ENCODE data around the gene FRMD4A.

FRMD4A gene

DNA sequence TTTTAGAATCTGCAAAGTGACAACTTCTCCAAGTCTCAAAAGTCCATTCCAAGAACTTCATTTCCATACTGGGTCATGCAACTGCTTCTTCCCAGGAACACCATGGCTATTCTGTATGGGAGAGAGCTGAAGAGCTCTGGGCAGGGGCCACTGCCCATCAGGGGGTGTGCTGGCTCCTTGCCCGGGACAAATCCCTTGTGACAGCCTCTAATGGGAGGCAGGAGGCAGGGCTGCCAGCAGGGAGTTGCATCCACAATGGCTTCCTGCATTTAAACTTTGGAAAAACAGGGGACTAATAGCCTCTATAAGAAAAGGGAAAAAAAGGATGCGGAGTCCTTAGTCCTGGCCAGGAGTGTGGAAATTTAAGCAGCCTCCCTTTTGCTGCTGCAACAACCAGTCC, 18.4 kb upstream of the FRMD4A start:
- DNase-seq (ENCODE audit: low spot score) = no peak
- Histone ChIP-seq H3K4me1 (ENCODE audit: insufficient read depth, poor library complexity, severe bottlenecking) (no peaks in the 10 kb centered on the region), H3K27me3 (ENCODE audit: insufficient read depth, poor library complexity, severe bottlenecking) (peaks cover 3% of the 10 kb centered on the region), H3K36me3 (ENCODE audit: low read depth) (no peaks in the 10 kb centered on the region), H3K27ac (ENCODE audit: poor library complexity, severe bottlenecking) (no peak overlapping the region), H3K4me3 (ENCODE audit: severe bottlenecking) (no peak overlapping the region), H3K9me3 (ENCODE audit: severe bottlenecking) (no peaks in the 10 kb centered on the region)
- TF ChIP-seq, protein P1, sequence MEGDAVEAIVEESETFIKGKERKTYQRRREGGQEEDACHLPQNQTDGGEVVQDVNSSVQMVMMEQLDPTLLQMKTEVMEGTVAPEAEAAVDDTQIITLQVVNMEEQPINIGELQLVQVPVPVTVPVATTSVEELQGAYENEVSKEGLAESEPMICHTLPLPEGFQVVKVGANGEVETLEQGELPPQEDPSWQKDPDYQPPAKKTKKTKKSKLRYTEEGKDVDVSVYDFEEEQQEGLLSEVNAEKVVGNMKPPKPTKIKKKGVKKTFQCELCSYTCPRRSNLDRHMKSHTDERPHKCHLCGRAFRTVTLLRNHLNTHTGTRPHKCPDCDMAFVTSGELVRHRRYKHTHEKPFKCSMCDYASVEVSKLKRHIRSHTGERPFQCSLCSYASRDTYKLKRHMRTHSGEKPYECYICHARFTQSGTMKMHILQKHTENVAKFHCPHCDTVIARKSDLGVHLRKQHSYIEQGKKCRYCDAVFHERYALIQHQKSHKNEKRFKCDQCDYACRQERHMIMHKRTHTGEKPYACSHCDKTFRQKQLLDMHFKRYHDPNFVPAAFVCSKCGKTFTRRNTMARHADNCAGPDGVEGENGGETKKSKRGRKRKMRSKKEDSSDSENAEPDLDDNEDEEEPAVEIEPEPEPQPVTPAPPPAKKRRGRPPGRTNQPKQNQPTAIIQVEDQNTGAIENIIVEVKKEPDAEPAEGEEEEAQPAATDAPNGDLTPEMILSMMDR (IDR thresholded peaks at IDR 0.05; ENCODE audit: poor library complexity, severe bottlenecking) = no peak
- no peak for ATAC-seq (ENCODE audit: low read depth)

GRCh38 chr10:14345262-14345661, 14.5 kb upstream of the FRMD4A start:
- Histone ChIP-seq H3K4me1 (ENCODE audit: insufficient read depth, poor library complexity, severe bottlenecking) (no peaks in the 10 kb centered on the region), H3K4me3 (ENCODE audit: severe bottlenecking) (no peak overlapping the region), H3K9me3 (ENCODE audit: severe bottlenecking) (no peaks in the 10 kb centered on the region), H3K36me3 (ENCODE audit: low read depth) (no peaks in the 10 kb centered on the region), H3K27me3 (ENCODE audit: insufficient read depth, poor library complexity, severe bottlenecking) (peaks cover 12% of the 10 kb centered on the region), H3K27ac (ENCODE audit: poor library complexity, severe bottlenecking) (no peak overlapping the region)
- TF ChIP-seq, protein P1 (IDR thresholded peaks at IDR 0.05; ENCODE audit: poor library complexity, severe bottlenecking) = no peak
- DNase-seq (ENCODE audit: low spot score) (no peak), ATAC-seq (ENCODE audit: low read depth) (no peak)

DNA sequence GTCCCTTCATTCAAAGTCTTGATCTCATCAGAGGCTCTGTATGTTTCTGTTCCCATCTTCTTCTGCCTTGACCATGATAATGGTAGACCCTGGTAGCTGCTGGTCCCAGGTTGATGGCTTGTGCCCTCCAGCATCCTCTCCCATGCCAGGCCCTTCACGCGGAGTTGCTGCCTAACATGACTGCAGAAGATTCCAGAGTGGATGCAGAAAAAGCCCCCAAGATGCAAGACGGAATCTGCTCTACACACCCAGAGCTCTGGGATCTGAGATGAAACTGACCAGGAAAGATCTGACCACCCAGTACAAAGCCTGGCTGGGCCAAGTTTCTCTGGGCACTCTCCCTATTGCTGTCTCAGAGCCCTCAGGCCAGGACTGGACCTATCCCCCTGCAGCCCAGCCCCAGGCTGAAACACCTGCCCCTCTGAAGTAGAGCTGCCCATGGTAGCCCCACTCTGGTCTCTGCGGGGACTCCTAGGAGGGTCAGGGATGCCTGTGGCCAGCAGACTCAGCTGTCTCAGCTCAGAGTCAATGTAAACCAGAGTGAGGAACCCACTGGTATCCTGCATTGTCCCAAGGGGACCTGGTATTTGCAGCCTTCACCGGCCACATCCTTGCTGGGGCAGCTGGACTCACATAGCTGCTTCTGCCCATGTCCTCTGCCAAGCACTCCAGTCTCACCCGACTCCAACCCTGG, 9.5 kb upstream of the FRMD4A start:
- peaks cover 3% of the 10 kb centered on the region for H3K4me1 ChIP-seq (ENCODE audit: insufficient read depth, poor library complexity, severe bottlenecking)
- H3K9me3 ChIP-seq (ENCODE audit: severe bottlenecking) = no peaks in the 10 kb centered on the region
- H3K27me3 ChIP-seq (ENCODE audit: insufficient read depth, poor library complexity, severe bottlenecking) = peaks cover 25% of the 10 kb centered on the region
- TF ChIP-seq, protein P1 (IDR thresholded peaks at IDR 0.05; ENCODE audit: poor library complexity, severe bottlenecking) = no peak
- no peaks in the 10 kb centered on the region for H3K36me3 ChIP-seq (ENCODE audit: low read depth)
- DNase-seq (ENCODE audit: low spot score) = no peak
- no peak overlapping the region for H3K4me3 ChIP-seq (ENCODE audit: severe bottlenecking)
- ATAC-seq (ENCODE audit: low read depth) = no peak
- no peak overlapping the region for H3K27ac ChIP-seq (ENCODE audit: poor library complexity, severe bottlenecking)

DNA sequence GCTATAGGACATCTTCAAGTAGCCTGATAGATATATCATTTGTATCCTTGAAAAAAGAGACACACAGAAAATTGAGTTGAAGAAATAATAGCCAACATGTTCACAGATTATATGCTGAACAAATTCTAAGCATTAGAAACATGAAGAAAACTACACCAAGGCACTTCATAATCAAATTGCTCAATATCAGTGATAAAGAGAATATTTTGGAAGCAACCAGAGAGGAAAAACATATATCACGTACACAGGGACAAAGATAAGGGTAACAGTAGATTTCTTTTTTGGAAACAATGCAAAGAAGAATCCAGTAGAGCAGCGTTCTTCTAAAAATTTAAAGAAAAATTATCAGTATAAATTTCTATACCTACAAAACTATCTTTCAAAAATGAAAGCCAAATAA, 6.0 kb upstream of the FRMD4A start:
- DNase-seq (ENCODE audit: low spot score) (no peak), ATAC-seq (ENCODE audit: low read depth) (no peak)
- H3K9me3 ChIP-seq (ENCODE audit: severe bottlenecking) = no peaks in the 10 kb centered on the region
- H3K27me3 ChIP-seq (ENCODE audit: insufficient read depth, poor library complexity, severe bottlenecking) = peaks cover 13% of the 10 kb centered on the region
- TF ChIP-seq, protein P1 (IDR thresholded peaks at IDR 0.05; ENCODE audit: poor library complexity, severe bottlenecking) = no peak
- peaks cover 3% of the 10 kb centered on the region for H3K4me1 ChIP-seq (ENCODE audit: insufficient read depth, poor library complexity, severe bottlenecking)
- no peak overlapping the region for H3K27ac ChIP-seq (ENCODE audit: poor library complexity, severe bottlenecking)
- H3K4me3 ChIP-seq (ENCODE audit: severe bottlenecking) = no peak overlapping the region
- no peaks in the 10 kb centered on the region for H3K36me3 ChIP-seq (ENCODE audit: low read depth)

GRCh38 chr10:14334771-14335170, 4.0 kb upstream of the FRMD4A start:
- Histone ChIP-seq H3K4me1 (ENCODE audit: insufficient read depth, poor library complexity, severe bottlenecking) (peaks cover 3% of the 10 kb centered on the region), H3K36me3 (ENCODE audit: low read depth) (no peaks in the 10 kb centered on the region), H3K27me3 (ENCODE audit: insufficient read depth, poor library complexity, severe bottlenecking) (peaks cover 13% of the 10 kb centered on the region), H3K4me3 (ENCODE audit: severe bottlenecking) (no peak overlapping the region), H3K27ac (ENCODE audit: poor library complexity, severe bottlenecking) (no peak overlapping the region), H3K9me3 (ENCODE audit: severe bottlenecking) (no peaks in the 10 kb centered on the region)
- TF ChIP-seq, protein P1 (IDR thresholded peaks at IDR 0.05; ENCODE audit: poor library complexity, severe bottlenecking) = no peak
- no peak for DNase-seq (ENCODE audit: low spot score)
- no peak for ATAC-seq (ENCODE audit: low read depth)
